GM12874 (cell line): Measurements from ENCODE around the gene EYA3.

Experiments
- TF ChIP-seq, protein P1 (sequence below): IDR thresholded peaks from 2 replicates; pipeline ENCODE4 v1.5.1; 2011; ENCODE audit warnings: low read depth, mild to moderate bottlenecking, control low read depth, low read length, moderate library complexity; ENCODE audit not compliant: insufficient read depth

Gene EYA3

DNA sequence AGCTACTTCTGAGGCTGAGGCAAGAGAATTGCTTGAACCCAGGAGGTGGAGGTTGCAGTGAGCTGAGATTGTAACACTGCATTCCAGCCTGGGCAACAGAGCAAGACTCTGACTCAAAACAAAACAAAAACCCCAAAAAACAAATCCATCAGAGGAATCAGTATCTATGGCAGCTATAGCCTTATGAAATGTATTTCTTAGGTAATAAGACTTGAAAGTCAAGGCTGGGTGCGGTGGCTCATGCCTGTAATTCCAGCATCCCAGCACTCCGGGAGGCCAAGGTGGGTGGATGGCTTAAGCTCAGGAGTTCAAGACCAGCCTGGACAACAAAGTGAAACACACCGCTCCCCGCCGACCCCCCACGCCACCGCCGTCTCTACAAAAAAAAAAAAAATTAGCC, 31.1 kb upstream of the EYA3 start:
- TF ChIP-seq, protein P1, sequence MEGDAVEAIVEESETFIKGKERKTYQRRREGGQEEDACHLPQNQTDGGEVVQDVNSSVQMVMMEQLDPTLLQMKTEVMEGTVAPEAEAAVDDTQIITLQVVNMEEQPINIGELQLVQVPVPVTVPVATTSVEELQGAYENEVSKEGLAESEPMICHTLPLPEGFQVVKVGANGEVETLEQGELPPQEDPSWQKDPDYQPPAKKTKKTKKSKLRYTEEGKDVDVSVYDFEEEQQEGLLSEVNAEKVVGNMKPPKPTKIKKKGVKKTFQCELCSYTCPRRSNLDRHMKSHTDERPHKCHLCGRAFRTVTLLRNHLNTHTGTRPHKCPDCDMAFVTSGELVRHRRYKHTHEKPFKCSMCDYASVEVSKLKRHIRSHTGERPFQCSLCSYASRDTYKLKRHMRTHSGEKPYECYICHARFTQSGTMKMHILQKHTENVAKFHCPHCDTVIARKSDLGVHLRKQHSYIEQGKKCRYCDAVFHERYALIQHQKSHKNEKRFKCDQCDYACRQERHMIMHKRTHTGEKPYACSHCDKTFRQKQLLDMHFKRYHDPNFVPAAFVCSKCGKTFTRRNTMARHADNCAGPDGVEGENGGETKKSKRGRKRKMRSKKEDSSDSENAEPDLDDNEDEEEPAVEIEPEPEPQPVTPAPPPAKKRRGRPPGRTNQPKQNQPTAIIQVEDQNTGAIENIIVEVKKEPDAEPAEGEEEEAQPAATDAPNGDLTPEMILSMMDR, result no peak

DNA sequence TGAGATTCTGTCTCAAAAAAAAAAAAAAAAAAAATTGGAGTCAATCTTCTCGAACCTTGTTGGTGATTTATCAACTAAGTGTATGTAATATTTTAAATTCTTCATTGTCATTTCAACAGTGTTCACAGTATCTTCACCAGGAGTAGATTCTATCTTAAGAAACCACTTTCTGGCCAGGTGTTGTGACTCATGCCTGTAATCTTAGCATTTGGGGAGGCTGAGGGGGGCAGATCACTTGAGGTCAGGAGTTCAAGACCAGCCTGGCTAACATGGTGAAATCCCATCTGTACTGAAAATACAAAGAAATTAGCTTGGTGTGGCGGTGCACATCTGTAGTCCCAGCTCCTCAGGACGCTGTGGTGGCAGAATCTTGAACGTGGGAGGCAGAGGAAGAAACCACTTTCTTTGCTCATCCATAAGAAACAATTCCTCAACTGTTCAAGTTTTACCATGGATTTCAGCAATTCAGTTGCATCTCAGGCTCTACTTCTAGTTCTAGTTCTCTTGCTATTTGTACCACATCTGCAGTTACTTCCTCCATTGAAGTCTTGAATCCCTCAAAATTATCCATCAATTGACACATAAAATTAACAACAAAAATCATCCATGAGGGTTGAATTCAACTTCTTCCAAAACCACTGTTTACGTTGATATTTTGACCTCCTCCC, 30.4 kb upstream of the EYA3 start:
- TF ChIP-seq, protein P1, result no peak

DNA sequence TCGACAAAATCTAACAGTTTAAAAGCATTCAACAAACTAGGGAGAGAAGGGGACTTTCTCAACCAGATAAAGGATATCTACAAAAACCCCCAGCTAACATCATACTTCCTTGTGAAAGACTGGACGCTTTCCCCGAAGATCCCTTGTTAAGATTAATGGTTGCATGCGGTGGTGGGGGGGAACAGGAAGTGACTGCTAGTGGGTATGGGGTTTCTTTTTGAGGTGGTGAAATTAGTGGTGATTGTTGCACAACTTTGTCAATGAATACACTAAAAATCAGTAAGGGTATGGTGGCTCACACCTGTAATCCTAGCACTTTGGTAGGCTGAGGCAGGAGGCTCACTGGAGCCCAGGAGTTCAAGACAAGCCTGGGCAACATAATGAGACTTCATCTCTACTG, 26.9 kb upstream of the EYA3 start:
- TF ChIP-seq, protein P1, result no peak

DNA sequence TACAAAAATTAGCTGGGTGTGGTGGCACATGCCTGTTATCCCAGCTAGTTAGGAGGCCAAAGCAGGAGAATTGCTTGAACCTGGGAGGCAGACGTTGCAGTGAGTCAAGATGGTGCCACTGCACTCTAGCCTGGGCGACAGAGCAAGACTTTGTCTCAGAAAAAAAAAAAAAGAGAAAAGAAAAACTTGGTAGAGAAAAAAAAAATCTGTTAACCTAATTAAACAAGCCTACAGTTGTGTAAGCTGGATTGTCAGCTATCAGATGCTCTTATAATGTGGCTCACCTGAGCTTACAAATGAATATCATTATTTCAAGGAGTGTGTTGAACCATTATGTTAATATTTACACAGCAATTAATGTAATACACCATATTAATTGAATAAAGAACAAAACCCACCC, 26.4 kb upstream of the EYA3 start:
- TF ChIP-seq, protein P1, result no peak

DNA sequence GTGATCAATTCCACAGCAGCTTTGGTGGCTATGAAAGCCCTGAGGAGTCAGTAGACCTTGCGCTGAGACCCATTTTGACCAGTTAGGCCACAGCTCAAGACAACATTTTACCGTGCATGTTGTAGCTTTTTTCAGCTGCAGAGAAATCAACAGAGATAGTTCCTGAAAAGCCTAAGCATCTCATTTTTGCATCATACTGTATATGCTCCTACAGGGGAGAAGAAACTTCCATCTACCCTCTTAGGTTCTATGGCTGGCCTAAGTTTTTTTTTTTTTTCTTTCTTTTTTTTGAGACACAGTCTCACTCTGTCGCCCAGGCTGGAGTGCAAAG, 24.8 kb upstream of the EYA3 start:
- TF ChIP-seq, protein P1, result peak; percentile 50; the same call in 1 of the 2 replicates

DNA sequence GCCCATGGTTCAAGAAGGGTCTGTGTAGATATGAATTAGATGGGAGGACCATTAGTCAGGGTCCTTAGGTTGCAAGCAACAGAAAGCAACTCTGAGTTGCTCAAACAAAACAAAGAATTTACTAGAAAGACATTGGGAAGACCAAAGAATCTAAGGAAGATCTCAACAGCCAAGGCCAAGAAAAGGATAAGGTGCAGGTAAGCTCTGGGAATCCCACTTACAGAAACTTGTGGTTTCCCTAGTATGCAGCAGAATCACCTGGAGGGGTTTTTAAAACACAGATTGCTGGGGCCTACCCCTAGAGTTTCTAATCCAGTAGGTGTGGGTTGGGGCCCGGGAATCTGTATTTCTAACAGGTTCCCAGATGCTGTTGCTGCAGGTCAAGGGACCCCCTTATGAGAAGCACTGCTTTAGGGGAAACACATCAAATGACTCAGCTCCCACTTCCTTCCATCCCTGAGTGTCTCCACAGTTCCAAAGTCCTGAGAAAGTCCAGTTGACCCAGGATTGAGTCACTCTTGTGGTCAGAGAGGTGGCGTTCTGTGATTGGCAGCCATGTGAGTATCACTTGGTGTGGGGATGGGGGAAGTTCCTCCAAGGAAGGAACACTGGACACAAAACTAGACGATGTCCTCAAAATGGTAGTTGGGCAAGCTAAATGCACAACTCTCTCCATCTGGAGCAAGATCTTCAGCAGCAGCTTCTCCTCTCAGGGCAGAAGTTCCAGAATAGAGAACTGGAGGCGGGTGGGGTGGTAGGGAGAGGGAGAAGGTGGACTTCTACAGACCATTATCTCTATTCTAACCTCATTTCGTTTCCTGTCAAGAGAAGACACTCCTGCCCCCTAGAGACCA, 24.2 kb upstream of the EYA3 start:
- TF ChIP-seq, protein P1, result no peak; the same call in 1 of the 2 replicates

DNA sequence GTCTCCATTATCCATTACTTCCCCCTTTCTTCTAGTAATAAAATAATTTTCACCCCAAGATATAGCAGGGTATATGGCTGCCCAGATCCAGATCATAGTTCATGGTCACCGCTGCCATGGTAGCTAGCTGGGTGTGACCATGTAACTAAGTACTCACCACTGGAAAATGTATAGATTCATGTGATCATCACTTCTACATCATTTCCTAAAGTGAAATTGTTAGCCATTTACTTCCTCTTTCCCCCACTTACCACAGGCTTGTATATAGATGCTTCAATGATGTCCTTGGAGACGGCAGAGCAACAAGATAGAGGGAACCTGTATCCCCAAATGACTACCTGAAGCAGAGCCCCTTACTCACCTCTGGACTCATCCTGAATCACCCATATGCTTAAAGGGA, 22.7 kb upstream of the EYA3 start:
- TF ChIP-seq, protein P1, result no peak
